HG03175 (cell line): ENCODE measurements around the gene GRAMD1B.
"Not testable (repeated sequence)": the region's sequence is repeated elsewhere in the genome, so short reads cannot be mapped to it uniquely, and the experiment has no call there.

Experiments used
- ATAC-seq: cut with Tn5 transposase; IDR thresholded peaks from one replicate; pipeline ENCODE4 v1.9.1; 2021; ENCODE audit warnings: mild to moderate bottlenecking, moderate library complexity; ENCODE audit not compliant: unreplicated experiment

GRAMD1B gene

DNA sequence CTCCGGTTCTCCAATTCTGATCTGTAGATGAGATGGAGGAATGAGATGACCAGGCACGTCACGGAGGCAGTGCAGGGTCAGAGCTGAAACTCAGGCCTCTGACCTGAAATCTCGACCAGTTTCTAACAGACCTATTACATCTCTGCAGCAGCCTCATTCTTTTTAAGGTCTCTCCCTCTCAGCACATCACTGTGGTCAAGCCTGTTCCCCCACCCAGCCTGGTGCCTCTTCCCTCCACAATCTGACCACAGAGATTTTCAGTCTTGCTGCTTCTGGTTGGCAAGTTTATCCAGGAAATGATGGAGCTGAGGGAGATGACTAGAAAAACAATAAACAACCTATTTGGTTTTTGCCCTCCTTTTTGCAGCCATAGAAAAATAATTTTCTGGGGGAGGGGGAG lies 9.5 kb downstream of the GRAMD1B start:
- ATAC-seq, result no peak

DNA sequence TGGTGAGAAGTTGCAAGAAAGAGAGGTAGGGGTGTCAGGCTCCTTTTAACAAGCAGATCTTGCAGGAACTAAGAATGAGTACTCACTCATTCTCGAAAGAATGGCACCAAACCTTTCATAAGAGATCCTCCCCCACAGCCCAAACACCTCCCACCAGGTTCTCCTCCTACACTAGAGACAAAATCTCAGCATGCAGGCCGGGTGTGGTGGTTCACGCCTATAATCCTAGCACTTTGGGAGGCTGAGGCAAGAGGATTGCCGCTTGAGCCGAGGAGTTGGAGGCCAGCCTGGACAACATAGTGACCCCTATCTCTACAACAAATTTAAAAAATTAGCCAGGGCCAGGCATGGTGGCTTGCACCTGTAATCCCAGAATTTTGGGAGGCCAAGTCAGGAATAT lies 11.1 kb downstream of the GRAMD1B start:
- ATAC-seq, result no peak

DNA sequence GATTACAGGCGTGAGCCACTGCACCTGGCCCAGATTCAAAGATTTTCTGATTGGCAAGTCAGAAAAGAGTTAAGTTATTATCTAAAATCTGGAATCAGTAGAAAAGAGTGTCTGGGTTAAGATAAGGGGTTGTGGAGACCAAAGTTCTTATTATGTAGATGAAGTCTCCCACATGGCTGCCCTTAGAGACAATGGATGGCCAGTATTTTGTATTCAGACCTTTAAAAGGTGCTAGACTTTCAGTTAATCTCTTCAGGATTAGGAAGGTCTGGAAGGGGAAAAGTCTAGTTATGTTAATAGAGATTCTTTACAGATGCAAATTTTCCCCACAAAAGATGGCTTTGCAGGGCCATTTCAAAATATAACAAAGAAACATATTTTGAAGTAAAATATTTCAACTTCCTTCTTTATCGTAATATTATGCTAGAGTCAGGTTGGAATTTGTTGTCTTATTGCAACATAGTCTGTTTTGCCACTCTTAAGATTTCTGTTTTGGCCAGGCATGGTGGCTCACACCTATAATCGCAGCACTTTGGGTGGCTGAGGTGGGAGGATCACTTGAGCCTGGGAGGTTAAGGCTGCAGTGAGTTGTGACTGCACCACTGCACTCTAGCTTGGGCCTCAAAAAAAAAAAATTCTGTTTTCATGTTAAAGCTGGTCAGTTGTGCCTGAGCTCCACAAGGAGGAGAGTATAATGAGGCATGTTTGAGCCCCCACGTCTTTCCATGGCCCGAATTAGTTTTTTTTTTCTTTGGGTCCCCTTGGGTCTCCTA lies 14.0 kb downstream of the GRAMD1B start:
- ATAC-seq, result no peak

DNA sequence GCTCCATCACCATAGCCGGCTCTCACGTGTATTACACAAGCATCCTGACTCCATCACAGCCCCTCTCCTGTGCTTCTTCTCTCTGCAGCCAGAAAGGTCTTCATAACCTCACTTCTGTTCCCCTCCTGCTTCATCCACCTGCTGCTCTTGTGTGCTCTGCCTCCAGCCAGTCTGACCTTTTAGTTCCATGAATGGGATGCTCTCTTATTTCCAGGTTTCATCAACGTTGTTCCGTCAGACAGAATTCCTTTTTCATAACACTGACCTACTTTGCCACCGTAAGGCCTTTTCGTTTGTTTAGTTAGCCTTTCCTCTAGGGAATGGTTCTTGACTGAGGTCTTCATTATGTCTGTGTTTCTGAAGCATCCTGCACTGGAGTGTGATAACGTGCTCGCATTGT lies 18.8 kb downstream of the GRAMD1B start:
- ATAC-seq, result no peak

DNA sequence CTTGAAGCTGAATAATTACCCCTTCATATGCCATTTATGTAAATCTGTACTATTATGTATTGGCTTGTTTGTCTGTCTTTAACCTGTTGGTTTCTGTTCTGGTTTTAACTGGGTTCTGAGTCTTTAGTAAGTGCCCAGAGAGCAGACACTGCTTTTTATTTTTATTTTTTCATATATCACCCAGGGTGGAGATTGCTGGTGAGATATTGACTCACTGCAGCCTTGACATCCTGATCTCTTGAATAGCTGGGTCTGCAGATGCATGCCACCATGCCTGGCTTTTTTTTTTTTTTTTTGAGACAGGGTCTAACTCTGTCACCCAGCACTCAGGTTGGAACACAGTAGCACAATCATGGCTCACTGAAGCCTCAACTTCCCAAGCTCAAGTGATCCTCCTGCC lies 19.4 kb downstream of the GRAMD1B start:
- ATAC-seq, result no peak

DNA sequence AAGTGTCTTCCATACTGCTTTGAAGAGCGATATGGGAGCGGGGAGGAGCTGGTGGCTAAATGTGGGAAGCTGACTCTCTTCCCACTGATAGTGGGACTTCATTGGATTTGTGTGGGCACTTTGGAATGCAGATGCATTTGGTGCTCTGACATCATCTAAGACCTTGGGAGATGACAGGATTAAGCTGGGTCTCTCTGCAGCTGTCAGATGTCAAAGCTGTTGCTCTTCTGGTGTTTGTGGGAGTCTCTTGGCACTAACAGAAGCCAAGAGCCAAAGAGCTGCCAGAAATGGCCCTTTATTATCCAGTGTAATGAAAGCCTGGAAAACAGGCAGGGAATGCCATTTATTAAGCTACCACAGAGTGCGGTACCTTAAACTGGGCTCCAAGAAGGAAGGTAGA lies 20.6 kb downstream of the GRAMD1B start:
- no peak for ATAC-seq

DNA sequence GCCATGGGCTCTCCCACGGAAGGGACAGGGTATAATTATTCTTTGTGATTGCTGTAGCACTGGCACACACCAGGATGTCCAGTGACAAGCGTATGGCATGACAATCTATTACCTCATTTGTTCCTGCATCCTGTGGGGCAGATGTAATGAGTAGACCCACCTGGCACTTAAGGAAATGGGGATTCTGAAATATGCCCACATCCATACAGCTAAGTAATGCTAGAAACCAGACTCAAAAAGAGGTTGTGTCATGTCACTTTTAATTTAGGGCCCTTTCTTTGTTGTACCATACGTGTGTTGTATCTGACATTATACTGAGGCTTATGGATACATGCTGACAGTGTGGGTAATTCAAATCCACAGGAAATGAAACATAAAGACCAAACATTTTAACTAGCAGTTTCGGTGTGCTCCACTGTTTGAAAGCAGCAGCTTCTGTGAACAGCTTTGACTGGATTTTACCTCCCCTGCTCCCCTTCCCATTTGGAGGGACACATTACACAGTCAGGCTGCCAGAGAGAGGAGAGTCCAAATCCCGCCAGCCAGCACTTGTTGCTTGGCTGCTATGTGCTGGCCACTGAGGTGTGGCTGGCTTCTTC lies 21.2 kb downstream of the GRAMD1B start:
- ATAC-seq, result no peak

DNA sequence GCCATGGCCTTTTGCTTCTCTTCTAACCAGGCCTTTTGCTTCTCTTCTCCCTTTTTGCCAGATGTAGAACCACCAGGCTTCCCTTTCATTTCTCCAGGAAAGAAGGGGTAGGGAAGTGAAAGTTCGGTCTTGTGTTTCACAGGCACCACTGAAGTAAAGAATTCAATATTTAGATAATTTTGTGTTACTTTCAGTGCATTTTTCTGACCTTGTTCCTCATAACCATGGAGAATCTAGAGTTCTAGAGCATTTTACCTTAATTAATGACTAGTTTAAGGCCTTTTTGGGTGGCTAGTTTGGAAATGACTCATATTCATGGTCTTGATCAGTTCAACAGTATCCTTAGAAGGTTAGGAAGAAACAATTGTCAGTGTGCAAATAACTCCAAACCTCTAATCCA lies 22.7 kb downstream of the GRAMD1B start:
- ATAC-seq, result peak; percentile 57

DNA sequence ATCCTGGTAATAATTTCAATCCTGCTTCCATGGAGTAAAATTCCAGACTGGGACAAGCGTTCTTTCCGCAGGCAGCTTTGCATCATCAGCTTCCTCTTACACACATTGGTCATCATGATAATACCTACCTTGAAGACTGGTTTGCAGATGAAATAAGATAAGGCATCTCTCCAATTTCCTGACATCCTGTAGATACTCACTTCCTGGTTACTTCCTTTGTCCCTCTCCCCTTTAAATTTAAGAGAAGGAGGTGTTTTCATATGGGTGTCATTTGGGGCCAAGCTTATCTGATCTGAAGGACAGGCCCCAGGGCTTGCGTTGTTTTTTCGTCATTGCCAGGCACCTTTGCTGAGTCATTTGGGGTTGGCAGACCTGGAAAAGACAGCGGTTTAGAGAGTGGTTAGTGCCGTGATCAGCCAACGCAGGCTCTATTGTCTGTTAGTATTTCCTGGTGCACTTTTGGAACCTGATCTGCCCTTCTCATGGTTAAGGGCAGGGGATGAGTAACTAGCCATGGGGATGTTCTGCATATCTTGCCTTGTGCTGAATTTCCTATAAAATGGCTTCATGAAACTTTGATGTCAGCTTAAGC lies 24.1 kb downstream of the GRAMD1B start:
- ATAC-seq, result no peak

DNA sequence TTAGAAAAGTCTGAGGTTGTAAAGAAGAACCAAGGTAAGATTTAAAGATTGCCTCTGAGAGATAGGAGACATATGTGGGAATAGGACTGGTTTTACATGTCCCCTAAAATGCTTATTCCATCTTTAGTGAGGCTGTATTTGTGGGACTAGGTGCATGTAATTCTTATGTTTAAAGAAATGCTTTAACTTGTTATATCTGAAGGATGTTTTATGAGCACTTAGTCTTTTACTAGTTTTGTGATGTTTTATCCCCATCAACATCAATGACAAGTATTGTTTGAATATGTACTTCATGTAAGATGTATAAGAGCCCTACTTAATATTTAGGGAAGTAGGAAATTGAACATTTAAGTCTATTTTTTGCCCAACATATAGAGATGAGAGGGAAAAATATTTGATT lies 24.7 kb downstream of the GRAMD1B start:
- ATAC-seq, result no peak

DNA sequence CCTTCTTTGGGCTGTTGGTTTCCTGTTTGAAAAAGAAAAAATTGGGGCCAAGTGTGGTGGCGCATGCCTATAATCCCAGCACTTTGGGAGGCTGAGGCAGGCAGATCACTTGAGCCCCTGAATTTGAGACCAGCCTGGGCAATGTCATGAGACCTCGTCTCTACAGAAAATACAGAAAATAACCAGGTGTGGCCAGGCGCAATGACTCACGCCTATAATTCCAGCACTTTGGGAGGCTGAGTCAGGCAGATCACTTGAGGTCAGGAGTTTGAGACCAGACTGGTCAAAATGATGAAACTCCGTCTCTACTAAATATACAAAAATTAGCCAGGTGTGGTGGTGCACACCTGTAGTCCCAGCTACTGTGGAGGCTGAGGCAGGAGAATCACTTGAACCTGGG lies 26.4 kb downstream of the GRAMD1B start:
- ATAC-seq, result not testable (repeated sequence)

DNA sequence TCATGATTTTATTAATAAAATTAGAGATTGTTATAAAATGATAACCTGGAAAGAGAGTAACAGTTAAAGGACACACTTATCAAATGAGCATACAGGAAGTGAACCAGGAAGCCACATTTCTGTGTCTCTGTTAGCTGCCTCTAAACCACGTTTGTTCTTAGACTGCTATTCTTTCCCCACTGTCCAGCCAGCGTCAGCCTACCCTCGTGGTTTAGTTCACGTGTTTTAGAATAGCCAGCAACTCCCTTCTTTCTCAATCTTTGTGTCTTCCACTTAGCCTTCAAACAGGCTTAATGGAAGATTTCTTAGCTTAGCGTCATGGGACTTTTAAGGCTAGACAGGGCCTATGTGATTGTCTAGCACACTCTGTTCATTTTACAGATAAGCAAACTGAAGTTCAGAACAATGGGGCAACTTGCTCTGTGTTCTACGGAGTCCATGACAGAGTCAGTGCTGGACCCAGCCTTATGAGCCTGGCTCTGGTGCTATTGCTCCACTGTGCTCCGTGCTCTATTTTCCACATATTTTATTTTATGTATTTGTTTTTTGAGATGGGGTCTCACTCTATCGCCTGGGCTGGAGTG lies 27.2 kb downstream of the GRAMD1B start:
- no peak for ATAC-seq

DNA sequence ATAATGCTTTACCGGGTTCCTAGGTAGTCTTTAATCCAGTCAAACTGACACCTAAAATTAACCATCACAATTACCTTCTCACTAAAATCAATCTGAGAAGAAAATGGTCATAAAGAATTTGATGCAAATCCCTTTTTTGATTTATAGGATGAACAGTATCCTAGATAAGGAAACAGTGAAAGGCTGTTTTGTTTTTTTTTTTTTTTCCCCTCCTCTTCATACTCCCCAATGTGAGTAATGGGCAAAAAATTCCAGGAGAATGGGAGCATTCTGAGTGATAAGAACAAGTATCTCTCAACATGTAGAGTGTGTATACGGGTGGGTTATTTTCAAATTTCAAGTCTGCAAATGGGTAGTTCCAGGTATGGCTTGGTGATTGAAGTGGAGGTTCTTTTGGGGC lies 28.4 kb downstream of the GRAMD1B start:
- ATAC-seq, result no peak

DNA sequence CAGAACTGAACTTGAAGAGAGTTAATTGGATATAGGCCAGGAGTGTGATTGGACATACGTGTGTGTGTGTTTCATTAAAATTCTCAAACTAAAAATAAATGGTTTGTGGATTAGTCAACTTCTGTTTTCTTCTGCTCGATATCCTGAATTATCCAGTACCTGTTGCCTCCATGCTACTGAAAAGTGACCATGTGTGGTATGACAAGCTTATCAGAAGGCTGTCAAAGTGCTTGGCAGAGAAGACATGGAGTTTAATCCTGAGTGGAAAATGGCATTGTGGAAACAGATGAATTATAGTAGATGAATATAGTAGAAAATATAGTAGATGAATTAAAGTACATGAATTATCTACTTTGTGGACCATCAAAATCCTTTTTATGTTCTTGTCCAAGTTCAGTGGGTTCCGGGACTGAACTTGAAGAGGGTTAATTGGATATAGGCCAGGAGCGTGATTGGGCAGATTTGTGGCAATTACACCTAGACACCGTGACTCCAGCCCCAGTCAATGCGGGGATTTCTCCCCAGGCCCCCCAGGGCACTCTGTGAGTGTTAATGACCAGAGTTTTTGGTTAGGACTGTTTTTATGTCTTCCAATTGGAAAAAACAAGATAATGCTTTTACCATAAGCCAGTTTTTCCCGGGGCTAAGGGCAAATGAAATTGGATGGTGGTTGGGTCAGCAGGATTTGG lies 30.1 kb downstream of the GRAMD1B start:
- ATAC-seq, result no peak

DNA sequence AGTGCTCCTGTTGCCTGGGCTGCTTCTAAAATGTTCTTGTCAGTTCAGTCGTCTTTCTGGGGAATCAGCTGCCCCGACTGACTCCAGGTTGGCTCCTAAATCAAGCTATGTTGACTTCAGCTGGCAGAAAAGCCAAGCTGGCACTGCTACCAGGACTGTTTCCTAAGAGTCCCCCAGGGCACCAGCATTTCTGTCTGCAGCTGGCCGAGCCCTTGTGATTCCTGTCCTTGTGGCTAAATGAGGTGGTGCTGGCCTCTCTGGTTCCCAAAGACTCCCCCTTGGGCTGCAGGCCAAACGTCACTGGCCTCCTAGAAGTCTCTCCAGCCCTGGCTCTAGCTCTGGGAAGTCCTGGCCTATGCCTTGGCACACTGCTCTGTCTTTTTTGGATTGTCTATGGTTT lies 31.1 kb downstream of the GRAMD1B start:
- ATAC-seq, result no peak

DNA sequence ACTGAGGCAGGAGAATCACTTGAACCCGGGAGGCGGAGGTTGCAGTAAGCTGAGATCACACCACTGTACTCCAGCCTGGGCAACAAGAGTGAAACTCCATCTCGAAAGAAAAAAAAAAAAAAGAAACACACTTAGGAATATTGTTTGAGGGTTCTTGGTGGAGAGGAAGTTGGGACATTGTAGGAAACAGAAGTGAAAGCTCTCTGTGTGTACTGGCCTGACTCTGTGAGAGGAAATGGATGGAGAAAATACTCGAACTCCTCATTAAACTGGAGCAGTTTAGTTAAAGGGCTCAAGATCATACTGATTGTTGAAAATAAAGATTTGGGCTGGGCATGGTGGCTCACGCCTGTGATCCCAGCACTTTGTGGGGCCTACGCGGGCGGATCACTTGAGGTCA lies 35.6 kb downstream of the GRAMD1B start:
- not testable (repeated sequence) for ATAC-seq

DNA sequence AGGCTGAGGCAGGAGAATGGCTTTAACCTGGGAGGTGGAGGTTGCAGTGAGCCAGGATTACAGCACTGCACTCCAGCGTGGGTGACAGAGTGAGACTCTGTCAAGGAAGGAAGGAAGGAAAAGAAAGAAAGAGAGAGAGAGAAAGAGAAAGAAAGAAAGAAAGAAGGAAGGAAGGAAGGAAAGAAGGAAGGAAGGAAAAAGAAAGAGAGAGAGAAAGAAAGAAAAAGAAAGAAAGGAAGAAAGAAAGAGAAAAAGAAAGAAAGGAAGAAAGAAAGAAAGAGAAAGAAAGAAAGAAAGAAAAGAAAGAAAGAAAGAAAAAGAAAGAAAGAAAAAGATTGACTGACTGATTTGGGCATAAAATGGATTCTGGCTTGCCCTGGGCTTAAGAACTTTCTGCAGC lies 36.1 kb downstream of the GRAMD1B start:
- not testable (repeated sequence) for ATAC-seq

DNA sequence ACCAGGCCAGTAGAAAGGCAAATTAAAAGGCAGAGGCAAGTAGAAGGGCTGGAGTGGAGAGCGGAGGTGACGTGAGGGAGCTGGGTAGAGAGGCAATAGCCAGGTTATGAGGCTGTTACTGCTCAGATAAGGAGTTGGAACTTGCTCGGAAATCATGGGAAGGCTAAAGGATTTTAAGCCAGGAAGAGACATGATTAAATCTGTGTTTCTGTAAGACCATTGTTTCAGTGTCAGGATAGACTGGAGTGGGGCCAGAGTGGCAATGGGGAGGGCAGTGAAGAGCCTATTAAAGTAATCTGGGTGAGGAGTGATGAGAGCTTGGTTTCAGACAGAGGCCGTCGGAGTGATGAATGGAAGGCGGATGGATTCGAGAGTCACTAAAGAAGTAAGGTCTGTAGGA lies 39.0 kb downstream of the GRAMD1B start:
- ATAC-seq, result no peak

DNA sequence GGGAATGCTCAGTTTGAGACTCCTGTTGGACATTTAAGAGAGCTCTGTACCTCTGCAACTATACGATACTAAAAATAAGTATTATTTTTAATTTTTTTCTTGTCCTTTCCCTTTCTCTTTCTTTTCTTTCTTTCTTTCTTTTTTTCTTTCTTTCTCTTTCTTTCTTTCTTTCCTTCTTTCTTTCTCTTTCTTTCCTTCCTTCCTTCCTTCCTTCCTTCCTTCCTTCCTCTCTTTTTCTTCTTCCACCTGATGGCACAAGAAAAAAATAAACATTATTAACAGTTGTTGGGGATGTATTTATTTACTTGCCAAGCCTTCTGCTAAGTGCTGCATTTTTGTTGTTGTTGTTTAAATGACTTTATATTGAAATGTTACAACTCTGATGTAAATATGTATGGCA lies 39.5 kb downstream of the GRAMD1B start:
- ATAC-seq, result no peak

DNA sequence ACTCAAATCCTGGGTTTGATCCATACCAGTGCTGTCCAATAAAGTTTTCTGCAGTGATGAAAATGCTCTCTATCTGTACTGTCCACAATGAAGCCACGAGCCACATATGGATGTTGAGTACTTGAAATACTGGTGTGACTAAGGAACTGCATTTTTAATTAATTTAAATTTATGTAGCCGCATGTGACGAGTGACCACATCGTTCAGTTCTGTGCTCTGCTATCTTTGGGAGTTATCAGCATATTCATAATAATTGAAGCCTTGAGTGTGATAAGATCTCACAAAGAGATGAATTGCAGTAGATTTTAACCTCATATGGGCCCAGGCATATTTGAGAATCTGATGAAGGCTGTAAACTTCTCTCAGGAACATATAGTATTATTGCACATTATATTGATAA lies 40.8 kb downstream of the GRAMD1B start:
- no peak for ATAC-seq

DNA sequence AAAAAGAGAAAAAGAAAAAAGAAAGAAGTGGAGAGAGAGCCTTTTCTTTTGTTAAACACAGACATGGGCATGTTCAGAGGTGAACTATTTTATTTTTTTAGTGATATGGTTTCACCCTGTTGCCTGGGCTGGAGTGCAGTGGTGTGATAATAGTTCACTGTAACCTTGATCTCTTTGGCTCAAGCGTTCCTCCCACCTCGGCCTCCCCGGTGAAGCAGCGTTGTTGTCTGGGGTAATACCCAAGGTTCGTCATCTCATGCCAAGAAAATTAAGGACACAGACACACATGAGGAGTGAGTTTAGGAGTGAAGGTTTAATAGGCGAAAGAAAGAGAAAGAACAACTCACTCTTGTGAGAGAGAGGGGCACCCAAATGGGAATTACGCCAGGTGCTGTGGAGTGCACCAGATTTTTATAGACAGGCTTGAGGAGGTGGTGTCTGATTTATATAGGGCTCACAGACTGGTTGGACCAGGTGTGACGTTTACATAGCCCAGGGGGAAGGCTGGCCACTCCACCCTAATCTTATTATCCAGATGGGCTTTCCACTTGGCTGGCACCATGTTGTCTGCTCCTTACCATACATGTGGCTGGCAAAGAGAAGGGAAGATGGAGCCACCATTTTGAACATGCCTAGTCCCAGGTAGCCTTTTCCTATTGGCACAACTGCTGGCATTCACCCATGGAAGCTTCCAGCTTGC lies 42.3 kb downstream of the GRAMD1B start:
- no peak for ATAC-seq
